HL-60/S4 treated with retinoic acid at 250 ng/mL for 4 days and 3 days (cell line): ENCODE measurements around the gene CCDC170.

Source experiments
- in situ Hi-C: fragments of 300-500 bp; cut with MboI; formaldehyde crosslinking; loops from 2 replicates; pipeline ENCODE4 v1.7.0; 2022; ENCODE audit warnings: low sequenced_read_pairs

The CCDC170 gene

GRCh38 chr6:151616600-151616999 lies 122.8 kb downstream of the CCDC170 start:
- in situ Hi-C loops, result no loop called here

- in situ Hi-C loops, result no loop called here
Observed at GRCh38 chr6:151617539-151617938, 123.7 kb downstream of the CCDC170 start.

GRCh38 chr6:151618717-151619116 lies 124.9 kb downstream of the CCDC170 start:
- in situ Hi-C loops, result no loop called here

GRCh38 chr6:151620179-151620578 lies 126.4 kb downstream of the CCDC170 start:
- in situ Hi-C loops, result no loop called here

GRCh38 chr6:151624071-151624470 lies 130.3 kb downstream of the CCDC170 start:
- in situ Hi-C loops, result no loop called here

- in situ Hi-C loops, result no loop called here
Observed at GRCh38 chr6:151624481-151624880, 130.7 kb downstream of the CCDC170 start.

- in situ Hi-C loops, result no loop called here
Observed at GRCh38 chr6:151624900-151625536, 131.2 kb downstream of the CCDC170 start.

GRCh38 chr6:151627689-151628444 lies 134.1 kb downstream of the CCDC170 start:
- in situ Hi-C loops, result no loop called here

- in situ Hi-C loops, result no loop called here
Observed at GRCh38 chr6:151629791-151630190, 136.0 kb downstream of the CCDC170 start.

GRCh38 chr6:151630387-151630786 lies 136.6 kb downstream of the CCDC170 start:
- in situ Hi-C loops, result no loop called here

GRCh38 chr6:151630991-151631655 lies 137.3 kb downstream of the CCDC170 start:
- in situ Hi-C loops, result no loop called here

- in situ Hi-C loops, result no loop called here
Observed at GRCh38 chr6:151632415-151632987, 138.7 kb downstream of the CCDC170 start.

GRCh38 chr6:151633526-151634335 lies 139.9 kb downstream of the CCDC170 start:
- in situ Hi-C loops, result no loop called here

GRCh38 chr6:151634336-151634720 lies 140.5 kb downstream of the CCDC170 start:
- in situ Hi-C loops, result no loop called here

- in situ Hi-C loops, result no loop called here
Observed at GRCh38 chr6:151635741-151636140, 141.9 kb downstream of the CCDC170 start.

GRCh38 chr6:151637814-151638213 lies 144.0 kb downstream of the CCDC170 start:
- in situ Hi-C loops, result no loop called here

GRCh38 chr6:151639750-151640149 lies 145.9 kb downstream of the CCDC170 start:
- in situ Hi-C loops, result no loop called here

GRCh38 chr6:151641028-151641427 lies 147.2 kb downstream of the CCDC170 start:
- in situ Hi-C loops, result no loop called here

- in situ Hi-C loops, result no loop called here
Observed at GRCh38 chr6:151647976-151648639, 154.3 kb downstream of the CCDC170 start.

- in situ Hi-C loops, result no loop called here
Observed at GRCh38 chr6:151649835-151650234, 156.0 kb downstream of the CCDC170 start.
